ENCODE results near the gene CTNNBL1.

Gene CTNNBL1

DNA sequence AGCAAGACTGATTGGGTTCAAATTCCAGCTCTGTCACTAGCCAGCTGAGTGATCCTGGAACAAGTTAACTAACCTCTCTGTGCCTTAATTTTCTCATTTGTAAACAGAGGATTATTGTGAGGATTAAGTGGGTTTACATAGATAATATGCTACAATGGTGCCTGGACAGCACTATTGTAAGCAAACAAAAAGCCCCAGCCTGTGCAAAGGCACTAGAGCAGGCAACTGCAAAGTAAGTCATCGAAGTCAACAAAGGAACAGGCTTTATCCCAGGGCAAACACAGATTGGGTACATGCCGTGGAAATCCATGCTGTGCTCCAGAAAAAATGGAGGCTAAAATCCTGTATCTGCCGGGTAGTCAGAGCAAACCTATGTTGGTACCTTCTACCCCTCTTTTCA lies 43.2 kb upstream of the CTNNBL1 start:
- no peak overlapping the region for H2BK15ac ChIP-seq (replicated peaks; ENCODE audit: low read depth)
- no peaks in the 10 kb centered on the region for H3K79me2 ChIP-seq (ENCODE audit: control insufficient read depth, insufficient read depth, low read length)
- H3K36me3 ChIP-seq (ENCODE audit: control insufficient read depth, insufficient read depth, low read length) = no peaks in the 10 kb centered on the region
- no peak overlapping the region for H4K5ac ChIP-seq (ENCODE audit: low read length)
- H3K9ac ChIP-seq (ENCODE audit: low read length) = no peak overlapping the region
- H3K27me3 ChIP-seq (ENCODE audit: insufficient read depth, low read length, poor library complexity) = no peaks in the 10 kb centered on the region
- no peak overlapping the region for H3K4me2 ChIP-seq (ENCODE audit: low read length)
- no peak overlapping the region for H2BK5ac ChIP-seq (ENCODE audit: low read length)
- no peak overlapping the region for H3K4ac ChIP-seq (ENCODE audit: low read depth, low read length)
- H2BK120ac ChIP-seq (ENCODE audit: low read depth, low read length) = no peak overlapping the region
- DNase-seq = no peak
- H3K56ac ChIP-seq (ENCODE audit: low read length) = no peak overlapping the region
- H3K27ac ChIP-seq (ENCODE audit: low read depth, low read length) = no peak overlapping the region
- no peaks in the 10 kb centered on the region for H3K4me1 ChIP-seq (ENCODE audit: control insufficient read depth, low read depth, low read length)
- no peak overlapping the region for H3K23ac ChIP-seq (ENCODE audit: low read length)
- H3K79me1 ChIP-seq (ENCODE audit: low read length) = no peaks in the 10 kb centered on the region
- no peak overlapping the region for H4K8ac ChIP-seq (ENCODE audit: low read depth, low read length)
- no peak overlapping the region for H3K18ac ChIP-seq (ENCODE audit: low read length)
- no peak overlapping the region for H2AK5ac ChIP-seq (ENCODE audit: low read length)
- WGBS (ENCODE audit: extremely low coverage, insufficient coverage, low lambda C conversion rate) = no CpG with 5 or more reads among the region's 3 CpGs
- H3K4me3 ChIP-seq (ENCODE audit: low read length) = no peak overlapping the region

GRCh38 chr20:37651932-37652331 lies 41.9 kb upstream of the CTNNBL1 start:
- Histone ChIP-seq H3K4me1 (ENCODE audit: control insufficient read depth, low read depth, low read length) (no peaks in the 10 kb centered on the region), H3K36me3 (ENCODE audit: control insufficient read depth, insufficient read depth, low read length) (no peaks in the 10 kb centered on the region), H3K23ac (ENCODE audit: low read length) (no peak overlapping the region), H3K56ac (ENCODE audit: low read length) (no peak overlapping the region), H3K4me2 (ENCODE audit: low read length) (no peak overlapping the region), H3K4ac (ENCODE audit: low read depth, low read length) (no peak overlapping the region), H4K8ac (ENCODE audit: low read depth, low read length) (no peak overlapping the region), H2BK5ac (ENCODE audit: low read length) (no peak overlapping the region), H2BK120ac (ENCODE audit: low read depth, low read length) (no peak overlapping the region), H3K27ac (ENCODE audit: low read depth, low read length) (no peak overlapping the region), H2BK15ac (replicated peaks; ENCODE audit: low read depth) (no peak overlapping the region), H3K4me3 (ENCODE audit: low read length) (no peak overlapping the region), H3K27me3 (ENCODE audit: insufficient read depth, low read length, poor library complexity) (no peaks in the 10 kb centered on the region), H3K9ac (ENCODE audit: low read length) (no peak overlapping the region), H3K18ac (ENCODE audit: low read length) (no peak overlapping the region), H3K79me1 (ENCODE audit: low read length) (no peaks in the 10 kb centered on the region), H4K5ac (ENCODE audit: low read length) (no peak overlapping the region), H3K79me2 (ENCODE audit: control insufficient read depth, insufficient read depth, low read length) (no peaks in the 10 kb centered on the region), H2AK5ac (ENCODE audit: low read length) (no peak overlapping the region)
- no CpG with 5 or more reads among the region's 5 CpGs for WGBS (ENCODE audit: extremely low coverage, insufficient coverage, low lambda C conversion rate)
- peak; percentile 66 for DNase-seq

DNA sequence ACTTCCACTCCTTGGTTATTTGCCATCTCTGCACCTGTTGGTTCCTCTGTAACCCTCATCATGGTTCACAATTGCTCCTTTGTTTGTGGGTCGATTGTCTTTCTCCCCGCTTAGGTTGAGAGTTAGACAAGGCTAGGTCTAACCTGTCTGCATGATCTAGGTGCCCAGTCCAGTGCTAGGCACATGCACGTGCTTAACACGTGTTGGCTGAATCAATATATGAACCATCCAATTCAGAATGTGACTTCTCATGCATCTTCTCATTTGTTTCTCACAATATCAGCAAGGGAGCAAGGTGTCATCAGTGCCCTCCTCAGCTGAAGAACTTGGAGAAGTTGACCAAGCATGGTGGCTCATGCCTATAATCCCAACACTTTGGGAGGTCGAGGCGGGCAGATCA lies 36.9 kb upstream of the CTNNBL1 start:
- Histone ChIP-seq H3K4me2 (ENCODE audit: low read length) (no peak overlapping the region), H3K18ac (ENCODE audit: low read length) (no peak overlapping the region), H4K5ac (ENCODE audit: low read length) (no peak overlapping the region), H4K8ac (ENCODE audit: low read depth, low read length) (no peak overlapping the region), H3K23ac (ENCODE audit: low read length) (no peak overlapping the region), H3K27ac (ENCODE audit: low read depth, low read length) (no peak overlapping the region), H3K4ac (ENCODE audit: low read depth, low read length) (no peak overlapping the region), H3K4me1 (ENCODE audit: control insufficient read depth, low read depth, low read length) (no peaks in the 10 kb centered on the region), H3K56ac (ENCODE audit: low read length) (no peak overlapping the region), H3K36me3 (ENCODE audit: control insufficient read depth, insufficient read depth, low read length) (no peaks in the 10 kb centered on the region), H2BK5ac (ENCODE audit: low read length) (no peak overlapping the region), H3K4me3 (ENCODE audit: low read length) (no peak overlapping the region), H3K79me2 (ENCODE audit: control insufficient read depth, insufficient read depth, low read length) (no peaks in the 10 kb centered on the region), H2BK120ac (ENCODE audit: low read depth, low read length) (no peak overlapping the region), H2BK15ac (replicated peaks; ENCODE audit: low read depth) (no peak overlapping the region), H3K27me3 (ENCODE audit: insufficient read depth, low read length, poor library complexity) (no peaks in the 10 kb centered on the region), H2AK5ac (ENCODE audit: low read length) (no peak overlapping the region), H3K79me1 (ENCODE audit: low read length) (no peaks in the 10 kb centered on the region), H3K9ac (ENCODE audit: low read length) (no peak overlapping the region)
- DNase-seq = no peak
- WGBS (ENCODE audit: extremely low coverage, insufficient coverage, low lambda C conversion rate) = no CpG with 5 or more reads among the region's 6 CpGs

- no peaks in the 10 kb centered on the region for H3K36me3 ChIP-seq (ENCODE audit: control insufficient read depth, insufficient read depth, low read length)
- no peak overlapping the region for H2BK120ac ChIP-seq (ENCODE audit: low read depth, low read length)
- no peak for DNase-seq
- no peak overlapping the region for H4K8ac ChIP-seq (ENCODE audit: low read depth, low read length)
- no peak overlapping the region for H3K18ac ChIP-seq (ENCODE audit: low read length)
- H3K4me2 ChIP-seq (ENCODE audit: low read length) = no peak overlapping the region
- H3K23ac ChIP-seq (ENCODE audit: low read length) = no peak overlapping the region
- no peaks in the 10 kb centered on the region for H3K79me2 ChIP-seq (ENCODE audit: control insufficient read depth, insufficient read depth, low read length)
- H3K4me3 ChIP-seq (ENCODE audit: low read length) = no peak overlapping the region
- no peak overlapping the region for H2AK5ac ChIP-seq (ENCODE audit: low read length)
- no peak overlapping the region for H4K5ac ChIP-seq (ENCODE audit: low read length)
- no peak overlapping the region for H3K9ac ChIP-seq (ENCODE audit: low read length)
- no peaks in the 10 kb centered on the region for H3K79me1 ChIP-seq (ENCODE audit: low read length)
- H2BK15ac ChIP-seq (replicated peaks; ENCODE audit: low read depth) = no peak overlapping the region
- H3K4ac ChIP-seq (ENCODE audit: low read depth, low read length) = no peak overlapping the region
- no peak overlapping the region for H3K27ac ChIP-seq (ENCODE audit: low read depth, low read length)
- H3K56ac ChIP-seq (ENCODE audit: low read length) = no peak overlapping the region
- no peaks in the 10 kb centered on the region for H3K4me1 ChIP-seq (ENCODE audit: control insufficient read depth, low read depth, low read length)
- H2BK5ac ChIP-seq (ENCODE audit: low read length) = no peak overlapping the region
- no peaks in the 10 kb centered on the region for H3K27me3 ChIP-seq (ENCODE audit: insufficient read depth, low read length, poor library complexity)
- no CpG with 5 or more reads among the region's 6 CpGs for WGBS (ENCODE audit: extremely low coverage, insufficient coverage, low lambda C conversion rate)
Observed at GRCh38 chr20:37657924-37658804, 35.7 kb upstream of the CTNNBL1 start.

GRCh38 chr20:37661519-37661918 lies 32.3 kb upstream of the CTNNBL1 start:
- Histone ChIP-seq H3K27me3 (ENCODE audit: insufficient read depth, low read length, poor library complexity) (no peaks in the 10 kb centered on the region), H4K8ac (ENCODE audit: low read depth, low read length) (no peak overlapping the region), H3K9ac (ENCODE audit: low read length) (no peak overlapping the region), H4K5ac (ENCODE audit: low read length) (no peak overlapping the region), H2AK5ac (ENCODE audit: low read length) (no peak overlapping the region), H3K4ac (ENCODE audit: low read depth, low read length) (no peak overlapping the region), H3K4me3 (ENCODE audit: low read length) (no peak overlapping the region), H3K79me1 (ENCODE audit: low read length) (no peaks in the 10 kb centered on the region), H3K4me2 (ENCODE audit: low read length) (no peak overlapping the region), H3K4me1 (ENCODE audit: control insufficient read depth, low read depth, low read length) (no peaks in the 10 kb centered on the region), H3K18ac (ENCODE audit: low read length) (no peak overlapping the region), H3K36me3 (ENCODE audit: control insufficient read depth, insufficient read depth, low read length) (no peaks in the 10 kb centered on the region), H3K56ac (ENCODE audit: low read length) (no peak overlapping the region), H3K79me2 (ENCODE audit: control insufficient read depth, insufficient read depth, low read length) (no peaks in the 10 kb centered on the region), H2BK5ac (ENCODE audit: low read length) (no peak overlapping the region), H3K23ac (ENCODE audit: low read length) (no peak overlapping the region), H2BK15ac (replicated peaks; ENCODE audit: low read depth) (no peak overlapping the region), H2BK120ac (ENCODE audit: low read depth, low read length) (no peak overlapping the region), H3K27ac (ENCODE audit: low read depth, low read length) (no peak overlapping the region)
- DNase-seq = no peak
- 100% methylated on average over 2 of the region's 6 CpGs for WGBS (ENCODE audit: extremely low coverage, insufficient coverage, low lambda C conversion rate)

DNA sequence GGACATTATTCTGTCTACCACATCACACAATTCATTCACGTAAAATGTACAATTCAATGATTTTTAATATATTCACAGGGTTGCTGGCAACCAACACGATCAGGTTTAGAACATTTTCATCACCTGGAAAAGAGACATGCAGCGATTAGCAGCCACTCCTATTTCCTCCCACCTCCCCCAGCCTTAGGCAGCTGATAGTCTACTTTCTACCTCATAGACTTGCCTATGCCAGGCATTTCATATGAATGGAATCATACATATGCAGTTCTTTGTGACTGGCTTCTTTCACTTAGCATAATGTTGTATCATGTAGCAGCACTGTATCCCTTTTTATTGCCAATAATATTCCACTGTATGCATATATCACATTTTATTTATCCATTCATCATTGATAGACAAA lies 31.5 kb upstream of the CTNNBL1 start:
- H4K8ac ChIP-seq (ENCODE audit: low read depth, low read length) = no peak overlapping the region

More for the DNA sequence above, 31.5 kb upstream of the CTNNBL1 start:
- Histone ChIP-seq H3K27ac (ENCODE audit: low read depth, low read length) (no peak overlapping the region), H2BK120ac (ENCODE audit: low read depth, low read length) (no peak overlapping the region), H4K5ac (ENCODE audit: low read length) (no peak overlapping the region), H2BK15ac (replicated peaks; ENCODE audit: low read depth) (no peak overlapping the region), H3K79me1 (ENCODE audit: low read length) (no peaks in the 10 kb centered on the region), H3K36me3 (ENCODE audit: control insufficient read depth, insufficient read depth, low read length) (no peaks in the 10 kb centered on the region), H3K23ac (ENCODE audit: low read length) (no peak overlapping the region), H2BK5ac (ENCODE audit: low read length) (no peak overlapping the region), H3K4me2 (ENCODE audit: low read length) (no peak overlapping the region), H3K18ac (ENCODE audit: low read length) (no peak overlapping the region), H3K79me2 (ENCODE audit: control insufficient read depth, insufficient read depth, low read length) (no peaks in the 10 kb centered on the region), H3K4me3 (ENCODE audit: low read length) (no peak overlapping the region), H3K4me1 (ENCODE audit: control insufficient read depth, low read depth, low read length) (no peaks in the 10 kb centered on the region), H3K27me3 (ENCODE audit: insufficient read depth, low read length, poor library complexity) (no peaks in the 10 kb centered on the region), H2AK5ac (ENCODE audit: low read length) (no peak overlapping the region), H3K4ac (ENCODE audit: low read depth, low read length) (no peak overlapping the region), H3K9ac (ENCODE audit: low read length) (no peak overlapping the region), H3K56ac (ENCODE audit: low read length) (no peak overlapping the region)
- no CpG with 5 or more reads among the region's 3 CpGs for WGBS (ENCODE audit: extremely low coverage, insufficient coverage, low lambda C conversion rate)
- no peak for DNase-seq
